COR-L47 (cell line): ENCODE measurements around the gene HHLA2.

Source experiments
- DNase-seq: peaks from one replicate; lab custom pipeline; 2025; lab: John Stamatoyannopoulos, UW

The HHLA2 gene

GRCh38 chr3:108393128-108393900 is 97.0 kb downstream of the HHLA2 start:
- peak; percentile 77 for DNase-seq

- DNase-seq, result no peak
These were observed 97.7 kb downstream of the HHLA2 start for GRCh38 chr3:108394016-108394415.

GRCh38 chr3:108394563-108394962 is 98.2 kb downstream of the HHLA2 start:
- DNase-seq, result no peak

- DNase-seq, result no peak
These were observed 100.0 kb downstream of the HHLA2 start for GRCh38 chr3:108396336-108396735.

GRCh38 chr3:108398510-108398909 is 102.2 kb downstream of the HHLA2 start:
- no peak for DNase-seq

- no peak for DNase-seq
These were observed 105.5 kb downstream of the HHLA2 start for GRCh38 chr3:108401836-108402235.

GRCh38 chr3:108403198-108403597 is 106.8 kb downstream of the HHLA2 start:
- DNase-seq, result no peak

GRCh38 chr3:108403686-108404345 is 107.5 kb downstream of the HHLA2 start:
- DNase-seq, result no peak

GRCh38 chr3:108404368-108404767 is 108.0 kb downstream of the HHLA2 start:
- no peak for DNase-seq

- DNase-seq, result no peak
These were observed 109.8 kb downstream of the HHLA2 start for GRCh38 chr3:108406063-108406660.

GRCh38 chr3:108406661-108407206 is 110.4 kb downstream of the HHLA2 start:
- peak; percentile 82 for DNase-seq

GRCh38 chr3:108407886-108408285 is 111.5 kb downstream of the HHLA2 start:
- peak; percentile 69 for DNase-seq

GRCh38 chr3:108408883-108409799 is 112.8 kb downstream of the HHLA2 start:
- DNase-seq, result no peak

- no peak for DNase-seq
These were observed 113.4 kb downstream of the HHLA2 start for GRCh38 chr3:108409800-108410178.

GRCh38 chr3:108410531-108410984 is 114.2 kb downstream of the HHLA2 start:
- no peak for DNase-seq

- DNase-seq, result no peak
These were observed 115.9 kb downstream of the HHLA2 start for GRCh38 chr3:108412121-108412750.

GRCh38 chr3:108414007-108414406 is 117.7 kb downstream of the HHLA2 start:
- no peak for DNase-seq

- no peak for DNase-seq
These were observed 119.3 kb downstream of the HHLA2 start for GRCh38 chr3:108415661-108416060.

GRCh38 chr3:108416111-108416869 is 119.9 kb downstream of the HHLA2 start:
- no peak for DNase-seq

GRCh38 chr3:108420926-108421325 is 124.6 kb downstream of the HHLA2 start:
- no peak for DNase-seq
